Hepatocyte (in vitro differentiated cells): Measurements from ENCODE around the gene DAPK2.

ENCODE experiments used
- CTCF ChIP-seq: fragments of 200-600 bp; sonication (generic); IDR thresholded peaks from 2 replicates; pipeline ENCODE4 v1.5.1; 2016; ENCODE audit warnings: antibody characterized with exemption, mild to moderate bottlenecking; ENCODE audit not compliant: poor library complexity
- EZH2 ChIP-seq: fragments of 200-600 bp; sonication (generic); IDR thresholded peaks from 2 replicates; pipeline ENCODE4 v1.6.1; 2016; ENCODE audit warnings: antibody characterized with exemption, mild to moderate bottlenecking, borderline replicate concordance

GRCh38 chr15:63899193-63899592 is 147.1 kb downstream of the DAPK2 start:
- TF ChIP-seq CTCF (no peak), EZH2 (no peak)
